Sigmoid colon (tissue), 4 donors: ENCODE results near the gene C8G.

Experiments
- EP300 ChIP-seq, 4 donors: sonication (generic); formaldehyde crosslinking; IDR thresholded peaks; one replicate each; pipeline ENCODE4 v1.6.1; 2017; ENCODE audit warnings: antibody characterized with exemption in 4 of 4
- POLR2A ChIP-seq, 2 donors: fragments of 450-650 bp; IDR thresholded peaks; one replicate each; pipeline ENCODE4 v1.6.1; 2016; ENCODE audit warnings: antibody characterized with exemption in 2 of 2, mild to moderate bottlenecking in 2 of 2, moderate library complexity in 2 of 2
- POLR2AphosphoS5 ChIP-seq, 4 donors: sonication (generic); formaldehyde crosslinking; IDR thresholded peaks; one replicate each; pipeline ENCODE4 v1.6.1; 2017; ENCODE audit warnings: antibody characterized with exemption in 4 of 4
- TF ChIP-seq, protein P1 (sequence below), 4 experiments: fragments of 450-650 bp in 3 of 4; fragments of 200-600 bp in 1 of 4; IDR thresholded peaks; one replicate each; pipeline ENCODE4 v1.5.1; 2016 to 2019; ENCODE audit warnings: antibody characterized with exemption in 4 of 4, mild to moderate bottlenecking in 3 of 4, moderate library complexity in 2 of 4

- no peak for TF ChIP-seq POLR2A (IDR thresholded peaks at IDR 0.05)
- TF ChIP-seq, protein P1, sequence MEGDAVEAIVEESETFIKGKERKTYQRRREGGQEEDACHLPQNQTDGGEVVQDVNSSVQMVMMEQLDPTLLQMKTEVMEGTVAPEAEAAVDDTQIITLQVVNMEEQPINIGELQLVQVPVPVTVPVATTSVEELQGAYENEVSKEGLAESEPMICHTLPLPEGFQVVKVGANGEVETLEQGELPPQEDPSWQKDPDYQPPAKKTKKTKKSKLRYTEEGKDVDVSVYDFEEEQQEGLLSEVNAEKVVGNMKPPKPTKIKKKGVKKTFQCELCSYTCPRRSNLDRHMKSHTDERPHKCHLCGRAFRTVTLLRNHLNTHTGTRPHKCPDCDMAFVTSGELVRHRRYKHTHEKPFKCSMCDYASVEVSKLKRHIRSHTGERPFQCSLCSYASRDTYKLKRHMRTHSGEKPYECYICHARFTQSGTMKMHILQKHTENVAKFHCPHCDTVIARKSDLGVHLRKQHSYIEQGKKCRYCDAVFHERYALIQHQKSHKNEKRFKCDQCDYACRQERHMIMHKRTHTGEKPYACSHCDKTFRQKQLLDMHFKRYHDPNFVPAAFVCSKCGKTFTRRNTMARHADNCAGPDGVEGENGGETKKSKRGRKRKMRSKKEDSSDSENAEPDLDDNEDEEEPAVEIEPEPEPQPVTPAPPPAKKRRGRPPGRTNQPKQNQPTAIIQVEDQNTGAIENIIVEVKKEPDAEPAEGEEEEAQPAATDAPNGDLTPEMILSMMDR (IDR thresholded peaks at IDR 0.05), result no peak
- TF ChIP-seq EP300 (IDR thresholded peaks at IDR 0.05), result no peak
- TF ChIP-seq POLR2AphosphoS5 (IDR thresholded peaks at IDR 0.05), result no peak
These were observed 45.3 kb downstream of the C8G start for GRCh38 chr9:136990242-136990911.
